ENCODE measurements around the gene CPXM2. TPM values are rescaled to one million over a fixed set of nuclear protein-coding genes. Genes with fewer than 3 reads are reported as not detected.

The CPXM2 gene
- total RNA-seq, 2 experiments from 2014 or later = not detected

DNA sequence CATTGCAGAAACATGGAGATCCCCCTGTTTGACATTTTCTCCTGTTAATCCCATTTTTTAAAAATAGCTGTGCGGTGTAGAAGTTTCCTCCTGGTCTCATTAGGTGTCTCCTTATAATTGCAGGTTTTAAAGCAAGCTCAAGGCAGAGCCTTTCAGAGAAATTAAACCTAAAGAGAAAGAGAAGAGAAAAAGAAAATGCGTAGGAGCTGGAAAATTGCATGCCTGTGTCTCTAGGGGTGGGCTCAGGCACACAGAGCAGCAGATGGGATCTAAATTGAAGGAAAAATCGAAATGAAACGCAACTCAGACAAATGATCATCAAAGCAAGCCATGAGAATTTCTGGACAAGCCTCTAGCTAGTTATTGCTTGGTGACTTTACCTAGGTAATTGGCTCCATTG lies 185.4 kb downstream of the CPXM2 start:
- ChIA-PET POLR2A (no interaction called here), CTCF (no interaction called here)

DNA sequence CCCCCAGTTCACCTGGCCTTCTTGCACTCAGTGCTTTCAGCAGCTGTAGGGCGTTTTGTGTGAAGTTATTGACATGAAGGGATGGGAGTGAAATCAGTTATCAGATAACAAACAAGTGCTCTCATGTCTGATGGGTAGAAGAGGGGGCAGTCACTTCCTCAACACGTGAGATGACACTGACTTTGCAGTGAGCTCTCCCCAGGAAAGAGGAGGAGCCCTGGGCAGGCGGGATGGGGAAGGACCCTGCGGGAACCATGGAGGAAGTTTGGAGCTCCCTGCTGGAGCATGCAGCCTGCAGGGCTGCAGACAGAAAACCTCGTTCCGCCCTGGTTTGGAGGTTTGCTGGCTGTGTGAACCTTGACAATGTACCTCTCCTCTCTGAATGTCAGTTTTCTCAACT lies 186.8 kb downstream of the CPXM2 start:
- ChIA-PET CTCF (no interaction called here), POLR2A (no interaction called here)

DNA sequence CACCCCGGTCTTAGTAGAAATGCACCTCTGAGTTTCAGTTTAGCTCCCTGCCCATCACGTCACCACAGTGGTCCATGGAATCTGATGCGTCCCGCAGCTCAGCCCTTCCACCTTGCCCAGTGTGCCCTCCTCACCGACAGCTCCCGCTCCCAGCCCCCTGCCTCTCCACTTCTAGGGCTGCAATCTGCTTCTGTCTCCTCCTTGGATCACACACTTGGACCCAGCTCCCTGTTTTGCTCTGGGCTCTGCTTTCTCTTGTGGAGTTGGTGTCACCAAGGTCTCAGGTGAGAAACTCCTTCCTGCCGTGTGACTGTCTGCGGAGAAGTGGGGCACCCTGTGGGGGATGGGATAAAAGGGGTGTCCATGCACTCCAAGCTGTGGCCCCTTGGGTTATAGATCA lies 187.5 kb downstream of the CPXM2 start:
- CTCF ChIA-PET = no interaction called here
- POLR2A ChIA-PET = no interaction called here

DNA sequence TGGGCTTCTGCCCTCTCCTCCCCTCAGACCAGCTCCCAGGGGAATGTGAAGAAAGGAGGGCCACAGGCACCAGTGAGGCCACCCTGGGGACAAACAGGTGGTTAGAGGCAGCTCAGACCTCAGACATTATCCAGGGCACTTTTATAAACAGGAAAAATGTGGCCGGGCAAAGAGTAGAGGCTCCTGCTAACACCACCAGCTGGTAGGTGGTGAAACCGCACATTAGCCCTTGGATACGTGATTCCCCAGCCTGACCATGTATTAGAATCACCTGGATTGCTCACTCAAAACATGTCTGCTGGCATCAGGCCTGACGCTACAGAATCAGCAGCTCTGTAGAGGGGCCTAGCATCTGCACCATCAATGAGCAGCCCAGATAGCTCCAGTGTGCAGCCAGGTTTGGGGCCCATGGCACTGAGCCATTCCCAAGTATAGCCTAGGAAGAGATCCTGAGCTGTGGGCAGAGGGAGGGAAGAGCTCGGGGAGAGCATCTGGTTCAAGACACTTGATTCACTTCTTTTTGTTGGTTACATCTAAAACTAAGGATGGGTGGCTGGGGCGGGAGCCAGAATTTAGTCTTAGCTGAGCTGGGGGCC lies 188.3 kb downstream of the CPXM2 start:
- POLR2A ChIA-PET = no interaction called here
- CTCF ChIA-PET = no interaction called here

Other genes with a start within 250 kb of the CPXM2 start
- gene GPR26, start 225.5 kb downstream of the CPXM2 start, total RNA-seq = not detected
- not detected for gene CHST15, start 201.8 kb upstream of the CPXM2 start, total RNA-seq

All from activated CD8-positive, alpha-beta memory T cell treated with anti-CD3 and anti-CD28 coated beads for 36 hours (primary cell).